ENCODE results near the gene ALDH7A1.

Gene ALDH7A1

GRCh38 chr5:126594748-126595485 is at the start of gene ALDH7A1:
Gene ALDH7A1 (minus strand): TSS chr5:126595219. CDS start chr5:126595198, 21 bp downstream.
- TF ChIP-seq CTCF (IDR thresholded peaks at IDR 0.05): peak; percentile 38
- Mint-ChIP-seq H3K4me3 (peak within 1 kb of the TSS; percentile 95), H3K27ac (peak within 1 kb of the TSS; percentile 99), H3K4me1 (peaks cover 44% of the 10 kb centered on the region), H3K36me3 (ENCODE audit: low read depth) (peaks cover 54% of the 10 kb centered on the region), H3K27me3 (ENCODE audit: low read depth, poor library complexity) (peaks cover 6% of the 10 kb centered on the region), H3K9me3 (peaks cover 21% of the 10 kb centered on the region)
- DNase-seq: peak; percentile 97

GRCh38 chr5:126641387-126641786 is 46.4 kb upstream of the ALDH7A1 start:
- DNase-seq: no peak
- no peak overlapping the region for H3K27ac Mint-ChIP-seq
- H3K9me3 Mint-ChIP-seq: peaks cover 19% of the 10 kb centered on the region
- peaks cover 5% of the 10 kb centered on the region for H3K36me3 Mint-ChIP-seq (ENCODE audit: low read depth)
- peaks cover 2% of the 10 kb centered on the region for H3K27me3 Mint-ChIP-seq (ENCODE audit: low read depth, poor library complexity)
- H3K4me3 Mint-ChIP-seq: no peak overlapping the region
- H3K4me1 Mint-ChIP-seq: no peaks in the 10 kb centered on the region
- no peak for TF ChIP-seq CTCF (IDR thresholded peaks at IDR 0.05)

GRCh38 chr5:126640866-126641265 is 45.8 kb upstream of the ALDH7A1 start:
- Mint-ChIP-seq H3K4me3 (no peak overlapping the region), H3K36me3 (ENCODE audit: low read depth) (peaks cover 5% of the 10 kb centered on the region), H3K27ac (no peak overlapping the region), H3K4me1 (no peaks in the 10 kb centered on the region), H3K27me3 (ENCODE audit: low read depth, poor library complexity) (peaks cover 2% of the 10 kb centered on the region), H3K9me3 (peaks cover 17% of the 10 kb centered on the region)
- TF ChIP-seq CTCF (IDR thresholded peaks at IDR 0.05): no peak
- DNase-seq: no peak

GRCh38 chr5:126636956-126637355 is 41.9 kb upstream of the ALDH7A1 start:
- H3K27ac Mint-ChIP-seq: no peak overlapping the region
- H3K9me3 Mint-ChIP-seq: no peaks in the 10 kb centered on the region
- no peak for DNase-seq
- no peaks in the 10 kb centered on the region for H3K36me3 Mint-ChIP-seq (ENCODE audit: low read depth)
- H3K27me3 Mint-ChIP-seq (ENCODE audit: low read depth, poor library complexity): no peaks in the 10 kb centered on the region
- H3K4me1 Mint-ChIP-seq: no peaks in the 10 kb centered on the region
- H3K4me3 Mint-ChIP-seq: no peak overlapping the region
- no peak for TF ChIP-seq CTCF (IDR thresholded peaks at IDR 0.05)

GRCh38 chr5:126635585-126635984 is 40.6 kb upstream of the ALDH7A1 start:
- Mint-ChIP-seq H3K27me3 (ENCODE audit: low read depth, poor library complexity) (no peaks in the 10 kb centered on the region), H3K9me3 (no peaks in the 10 kb centered on the region), H3K27ac (no peak overlapping the region), H3K36me3 (ENCODE audit: low read depth) (no peaks in the 10 kb centered on the region), H3K4me1 (peaks cover 6% of the 10 kb centered on the region), H3K4me3 (no peak overlapping the region)
- DNase-seq: no peak
- no peak for TF ChIP-seq CTCF (IDR thresholded peaks at IDR 0.05)

GRCh38 chr5:126633552-126633951 is 38.5 kb upstream of the ALDH7A1 start:
- DNase-seq: no peak
- Mint-ChIP-seq H3K27ac (no peak overlapping the region), H3K4me3 (no peak overlapping the region), H3K36me3 (ENCODE audit: low read depth) (peaks cover 8% of the 10 kb centered on the region), H3K4me1 (peaks cover 6% of the 10 kb centered on the region), H3K9me3 (no peaks in the 10 kb centered on the region), H3K27me3 (ENCODE audit: low read depth, poor library complexity) (no peaks in the 10 kb centered on the region)
- no peak for TF ChIP-seq CTCF (IDR thresholded peaks at IDR 0.05)
